Mesendoderm (in vitro differentiated cells): ENCODE results near the gene SLX4.

Experiments used
- DNase-seq: peaks from one replicate; pipeline ENCODE4 v3.0.0; 2013
- H2AK5ac ChIP-seq: 2 replicates; pipeline ENCODE4 v1.6.1; 2013; ENCODE audit warnings: low read length, inconsistent platforms
- H2BK120ac ChIP-seq: 2 replicates; pipeline ENCODE4 v1.6.1; 2013; ENCODE audit warnings: low read depth, mild to moderate bottlenecking, low read length, moderate library complexity, mixed read lengths
- H2BK15ac ChIP-seq: replicated peaks from 2 replicates; pipeline ENCODE4 v1.6.1; 2013; ENCODE audit warnings: low read depth, mild to moderate bottlenecking, moderate library complexity
- H2BK5ac ChIP-seq: 2 replicates; pipeline ENCODE4 v1.6.1; 2013; ENCODE audit warnings: low read length, inconsistent platforms
- H3K18ac ChIP-seq: 2 replicates; pipeline ENCODE4 v1.6.1; 2013; ENCODE audit warnings: mild to moderate bottlenecking, low read length, mixed read lengths
- H3K23ac ChIP-seq: one replicate; pipeline ENCODE4 v1.6.1; 2013; ENCODE audit warnings: low read length
- H3K27ac ChIP-seq: 2 replicates; pipeline ENCODE4 v1.5.1; 2013; ENCODE audit warnings: low read depth, mild to moderate bottlenecking, inconsistent platforms, low read length, moderate library complexity
- H3K27me3 ChIP-seq: 2 replicates; pipeline ENCODE4 v1.6.1; 2013; ENCODE audit warnings: low read length, control low read depth, mild to moderate bottlenecking, inconsistent platforms; ENCODE audit not compliant: insufficient read depth, poor library complexity
- H3K36me3 ChIP-seq: 2 replicates; pipeline ENCODE4 v1.6.1; 2013; ENCODE audit warnings: low read length, inconsistent platforms; ENCODE audit not compliant: control insufficient read depth, insufficient read depth
- H3K4ac ChIP-seq: one replicate; pipeline ENCODE4 v1.6.1; 2013; ENCODE audit warnings: low read depth, mild to moderate bottlenecking, low read length, moderate library complexity
- H3K4me1 ChIP-seq: 2 replicates; pipeline ENCODE4 v1.6.1; 2013; ENCODE audit warnings: low read depth, low read length, inconsistent platforms; ENCODE audit not compliant: control insufficient read depth
- H3K4me2 ChIP-seq: 2 replicates; pipeline ENCODE4 v1.6.1; 2013; ENCODE audit warnings: low read length
- H3K4me3 ChIP-seq: 2 replicates; pipeline ENCODE4 v1.5.1; 2013; ENCODE audit warnings: mild to moderate bottlenecking, low read length
- H3K56ac ChIP-seq: one replicate; pipeline ENCODE4 v1.6.1; 2013; ENCODE audit warnings: low read length
- H3K79me1 ChIP-seq: 2 replicates; pipeline ENCODE4 v1.6.1; 2013; ENCODE audit warnings: low read length, inconsistent platforms
- H3K79me2 ChIP-seq: 2 replicates; pipeline ENCODE4 v1.6.1; 2013; ENCODE audit warnings: mild to moderate bottlenecking, low read length; ENCODE audit not compliant: control insufficient read depth, insufficient read depth
- H3K9ac ChIP-seq: 2 replicates; pipeline ENCODE4 v1.6.1; 2013; ENCODE audit warnings: low read length, inconsistent platforms
- H4K5ac ChIP-seq: one replicate; pipeline ENCODE4 v1.6.1; 2013; ENCODE audit warnings: low read length
- H4K8ac ChIP-seq: one replicate; pipeline ENCODE4 v1.6.1; 2013; ENCODE audit warnings: low read depth, mild to moderate bottlenecking, control low read depth, low read length, moderate library complexity
- WGBS: extraction: QIAGEN DNeasy Blood & Tissue Kit; methylation state at CpG from one replicate; pipeline ENCODE4 v1.1.7; 2013; ENCODE audit warnings: low lambda C conversion rate, missing lambda C conversion rate; ENCODE audit not compliant: insufficient coverage; ENCODE audit errors: extremely low coverage; 5-methylcytosine and 5-hydroxymethylcytosine counted together

The SLX4 gene

DNA sequence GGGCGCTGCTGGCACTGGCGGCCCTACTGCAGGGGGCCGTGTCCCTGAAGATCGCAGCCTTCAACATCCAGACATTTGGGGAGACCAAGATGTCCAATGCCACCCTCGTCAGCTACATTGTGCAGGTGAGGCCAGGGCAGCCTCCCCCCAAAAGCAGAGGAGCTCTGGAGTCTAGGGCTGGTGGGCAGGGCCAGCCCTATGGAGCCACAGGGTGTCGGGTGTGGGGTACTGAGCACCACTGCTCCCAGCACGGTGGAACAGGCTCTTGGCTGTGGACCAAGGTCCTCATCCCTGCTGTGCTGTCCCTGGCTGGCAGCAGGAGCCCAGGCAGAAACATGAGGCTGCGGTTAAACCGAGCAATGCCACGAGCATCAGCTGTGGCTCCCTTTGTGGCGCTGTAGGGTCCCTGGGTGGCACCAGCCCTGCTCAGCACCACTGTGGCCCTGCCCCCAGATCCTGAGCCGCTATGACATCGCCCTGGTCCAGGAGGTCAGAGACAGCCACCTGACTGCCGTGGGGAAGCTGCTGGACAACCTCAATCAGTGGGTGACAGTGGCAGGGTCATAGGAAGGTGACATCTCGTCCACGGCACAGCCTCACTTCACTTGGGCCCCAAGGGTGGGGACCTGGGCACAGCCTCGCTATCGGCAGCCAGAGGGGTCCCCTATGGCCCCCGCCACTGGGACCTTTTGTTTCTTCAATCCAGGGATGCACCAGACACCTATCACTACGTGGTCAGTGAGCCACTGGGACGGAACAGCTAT is 44.2 kb upstream of the SLX4 start:
- H3K79me2 ChIP-seq, result no peaks in the 10 kb centered on the region
- no peak overlapping the region for H2AK5ac ChIP-seq
- H3K9ac ChIP-seq, result no peak overlapping the region
- WGBS, result no CpG with 5 or more reads among the region's 21 CpGs
- H3K79me1 ChIP-seq, result no peaks in the 10 kb centered on the region
- no peak overlapping the region for H4K8ac ChIP-seq
- no peak overlapping the region for H3K4ac ChIP-seq
- H3K56ac ChIP-seq, result no peak overlapping the region
- H3K36me3 ChIP-seq, result peaks cover 13% of the 10 kb centered on the region
- no peak overlapping the region for H3K27ac ChIP-seq
- no peaks in the 10 kb centered on the region for H3K27me3 ChIP-seq
- no peak overlapping the region for H2BK15ac ChIP-seq
- no peak overlapping the region for H3K23ac ChIP-seq
- H4K5ac ChIP-seq, result no peak overlapping the region
- H2BK120ac ChIP-seq, result no peak overlapping the region
- H2BK5ac ChIP-seq, result no peak overlapping the region
- no peak for DNase-seq
- H3K18ac ChIP-seq, result no peak overlapping the region
- H3K4me1 ChIP-seq, result no peaks in the 10 kb centered on the region
- H3K4me2 ChIP-seq, result no peak overlapping the region
- H3K4me3 ChIP-seq, result no peak overlapping the region

GRCh38 chr16:3655030-3655395 is 43.6 kb upstream of the SLX4 start:
- Histone ChIP-seq H3K9ac (no peak overlapping the region), H3K4me3 (no peak overlapping the region), H3K27ac (no peak overlapping the region), H3K79me2 (no peaks in the 10 kb centered on the region), H3K4ac (no peak overlapping the region), H2BK5ac (no peak overlapping the region), H3K56ac (no peak overlapping the region), H4K8ac (no peak overlapping the region), H3K23ac (no peak overlapping the region), H2BK120ac (no peak overlapping the region), H2BK15ac (no peak overlapping the region), H4K5ac (no peak overlapping the region), H3K4me2 (no peak overlapping the region), H2AK5ac (no peak overlapping the region), H3K36me3 (peaks cover 13% of the 10 kb centered on the region), H3K4me1 (no peaks in the 10 kb centered on the region), H3K18ac (no peak overlapping the region), H3K79me1 (no peaks in the 10 kb centered on the region), H3K27me3 (no peaks in the 10 kb centered on the region)
- no peak for DNase-seq
- WGBS, result no CpG with 5 or more reads among the region's 12 CpGs

- peak; percentile 84 for DNase-seq
- no peak within 1 kb of the TSS for H3K4ac ChIP-seq
- H3K18ac ChIP-seq, result no peak within 1 kb of the TSS
- no peak within 1 kb of the TSS for H2BK15ac ChIP-seq
- H3K23ac ChIP-seq, result no peak within 1 kb of the TSS
- no peak within 1 kb of the TSS for H2BK120ac ChIP-seq
- no peaks in the 10 kb centered on the region for H3K27me3 ChIP-seq
- H3K79me2 ChIP-seq, result no peaks in the 10 kb centered on the region
- no peak within 1 kb of the TSS for H4K5ac ChIP-seq
- no CpG with 5 or more reads among the region's 14 CpGs for WGBS
- no peaks in the 10 kb centered on the region for H3K4me1 ChIP-seq
- no peak within 1 kb of the TSS for H2BK5ac ChIP-seq
- no peak within 1 kb of the TSS for H4K8ac ChIP-seq
- no peak within 1 kb of the TSS for H3K27ac ChIP-seq
- H3K36me3 ChIP-seq, result peaks cover 13% of the 10 kb centered on the region
- H3K56ac ChIP-seq, result no peak within 1 kb of the TSS
- no peak within 1 kb of the TSS for H3K9ac ChIP-seq
- H3K4me2 ChIP-seq, result no peak within 1 kb of the TSS
- H3K4me3 ChIP-seq, result no peak within 1 kb of the TSS
- no peaks in the 10 kb centered on the region for H3K79me1 ChIP-seq
- H2AK5ac ChIP-seq, result no peak within 1 kb of the TSS
Measured at GRCh38 chr16:3654249-3654991, 43.0 kb upstream of the SLX4 start, which contains the start of gene DNASE1. Gene DNASE1 (plus strand): TSS chr16:3654691. CDS start chr16:3655374, 683 bp downstream.

- H3K79me2 ChIP-seq, result no peaks in the 10 kb centered on the region
- H3K4ac ChIP-seq, result no peak overlapping the region
- no peak overlapping the region for H3K27ac ChIP-seq
- H3K4me1 ChIP-seq, result no peaks in the 10 kb centered on the region
- H2AK5ac ChIP-seq, result no peak overlapping the region
- H4K8ac ChIP-seq, result no peak overlapping the region
- no peak overlapping the region for H4K5ac ChIP-seq
- H2BK5ac ChIP-seq, result no peak overlapping the region
- no peak overlapping the region for H3K18ac ChIP-seq
- WGBS, result no CpG with 5 or more reads among the region's 14 CpGs
- H3K23ac ChIP-seq, result no peak overlapping the region
- H3K27me3 ChIP-seq, result no peaks in the 10 kb centered on the region
- no peak overlapping the region for H3K4me2 ChIP-seq
- H3K79me1 ChIP-seq, result no peaks in the 10 kb centered on the region
- no peak overlapping the region for H2BK15ac ChIP-seq
- H3K9ac ChIP-seq, result no peak overlapping the region
- DNase-seq, result no peak
- H3K4me3 ChIP-seq, result no peak overlapping the region
- H3K36me3 ChIP-seq, result peaks cover 5% of the 10 kb centered on the region
- no peak overlapping the region for H2BK120ac ChIP-seq
- no peak overlapping the region for H3K56ac ChIP-seq
Measured at GRCh38 chr16:3652373-3653195, 41.2 kb upstream of the SLX4 start.

DNA sequence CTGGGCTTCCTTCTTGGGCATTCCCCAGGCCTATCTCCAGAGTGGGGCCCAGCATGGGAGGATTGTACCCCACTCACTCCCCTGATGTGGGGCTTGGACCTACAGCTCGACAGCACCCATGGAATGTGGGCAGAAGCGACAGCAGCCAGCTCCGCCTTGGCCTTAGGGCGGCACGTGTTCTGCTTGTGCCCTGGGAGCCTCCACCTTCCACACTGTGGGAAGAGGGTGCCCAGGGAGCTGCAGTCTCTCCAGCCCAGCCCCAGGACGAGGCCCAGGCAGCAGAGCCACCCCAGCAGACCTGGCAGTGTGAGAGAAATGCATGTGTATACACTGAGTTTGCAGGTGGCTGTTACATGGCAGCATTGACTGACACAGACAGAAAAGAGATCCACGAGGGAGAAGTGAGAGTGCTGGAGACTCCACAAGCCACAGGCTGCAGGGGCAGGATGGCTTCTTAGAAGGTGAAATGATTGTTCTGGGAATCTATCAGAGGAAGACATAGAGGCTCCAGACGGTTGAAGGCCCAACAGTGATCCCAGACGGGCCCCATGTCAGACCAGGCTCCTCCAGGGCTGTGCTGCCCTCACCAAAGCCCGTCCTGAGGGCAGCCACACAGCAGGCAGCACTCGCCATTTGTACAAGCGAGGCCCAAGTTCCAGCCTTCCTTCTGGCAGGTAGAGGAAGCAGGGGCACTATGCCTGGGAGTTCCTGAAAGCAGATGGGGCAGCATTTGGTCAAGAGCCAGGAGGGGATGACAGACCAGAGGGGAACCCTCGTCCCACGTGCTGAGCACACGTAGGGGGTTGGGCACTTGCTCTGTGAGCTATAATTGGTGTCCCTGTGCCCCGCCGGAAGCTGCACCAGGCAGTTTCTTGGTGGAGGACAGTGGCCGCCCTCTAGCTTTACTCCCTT is 40.3 kb upstream of the SLX4 start:
- WGBS, result no CpG with 5 or more reads among the region's 18 CpGs
- H3K18ac ChIP-seq, result no peak overlapping the region
- no peak overlapping the region for H2AK5ac ChIP-seq
- H3K4ac ChIP-seq, result no peak overlapping the region
- no peak overlapping the region for H3K9ac ChIP-seq
- no peak for DNase-seq
- H3K27ac ChIP-seq, result no peak overlapping the region
- no peaks in the 10 kb centered on the region for H3K79me1 ChIP-seq
- no peaks in the 10 kb centered on the region for H3K36me3 ChIP-seq
- H3K27me3 ChIP-seq, result no peaks in the 10 kb centered on the region
- no peaks in the 10 kb centered on the region for H3K79me2 ChIP-seq
- no peak overlapping the region for H2BK15ac ChIP-seq
- H3K56ac ChIP-seq, result no peak overlapping the region
- no peak overlapping the region for H4K8ac ChIP-seq
- H3K4me1 ChIP-seq, result no peaks in the 10 kb centered on the region
- H3K4me3 ChIP-seq, result no peak overlapping the region
- H3K4me2 ChIP-seq, result no peak overlapping the region
- no peak overlapping the region for H4K5ac ChIP-seq
- no peak overlapping the region for H3K23ac ChIP-seq
- no peak overlapping the region for H2BK5ac ChIP-seq
- H2BK120ac ChIP-seq, result no peak overlapping the region
